HEK293 (cell line): ENCODE measurements around the gene KDM6A.

Experiments used
- ZNF18 ChIP-seq: fragments of 450-650 bp; formaldehyde crosslinking; IDR thresholded peaks from 2 replicates; pipeline ENCODE4 v1.5.1; 2016; ENCODE audit warnings: missing biosample characterization, missing genetic modification characterization
- TF ChIP-seq, protein P1 (sequence below): fragments of 450-650 bp; formaldehyde crosslinking; IDR thresholded peaks from 2 replicates; pipeline ENCODE4 v1.5.1; 2016; ENCODE audit warnings: missing biosample characterization, missing genetic modification characterization
- TF ChIP-seq, protein P2 (sequence below): fragments of 450-650 bp; formaldehyde crosslinking; IDR thresholded peaks from 2 replicates; pipeline ENCODE4 v1.5.1; 2017; ENCODE audit warnings: missing biosample characterization, missing genetic modification characterization

- TF ChIP-seq, protein P1, sequence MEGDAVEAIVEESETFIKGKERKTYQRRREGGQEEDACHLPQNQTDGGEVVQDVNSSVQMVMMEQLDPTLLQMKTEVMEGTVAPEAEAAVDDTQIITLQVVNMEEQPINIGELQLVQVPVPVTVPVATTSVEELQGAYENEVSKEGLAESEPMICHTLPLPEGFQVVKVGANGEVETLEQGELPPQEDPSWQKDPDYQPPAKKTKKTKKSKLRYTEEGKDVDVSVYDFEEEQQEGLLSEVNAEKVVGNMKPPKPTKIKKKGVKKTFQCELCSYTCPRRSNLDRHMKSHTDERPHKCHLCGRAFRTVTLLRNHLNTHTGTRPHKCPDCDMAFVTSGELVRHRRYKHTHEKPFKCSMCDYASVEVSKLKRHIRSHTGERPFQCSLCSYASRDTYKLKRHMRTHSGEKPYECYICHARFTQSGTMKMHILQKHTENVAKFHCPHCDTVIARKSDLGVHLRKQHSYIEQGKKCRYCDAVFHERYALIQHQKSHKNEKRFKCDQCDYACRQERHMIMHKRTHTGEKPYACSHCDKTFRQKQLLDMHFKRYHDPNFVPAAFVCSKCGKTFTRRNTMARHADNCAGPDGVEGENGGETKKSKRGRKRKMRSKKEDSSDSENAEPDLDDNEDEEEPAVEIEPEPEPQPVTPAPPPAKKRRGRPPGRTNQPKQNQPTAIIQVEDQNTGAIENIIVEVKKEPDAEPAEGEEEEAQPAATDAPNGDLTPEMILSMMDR (tag by site-specific recombination) = no peak
- TF ChIP-seq, protein P2, sequence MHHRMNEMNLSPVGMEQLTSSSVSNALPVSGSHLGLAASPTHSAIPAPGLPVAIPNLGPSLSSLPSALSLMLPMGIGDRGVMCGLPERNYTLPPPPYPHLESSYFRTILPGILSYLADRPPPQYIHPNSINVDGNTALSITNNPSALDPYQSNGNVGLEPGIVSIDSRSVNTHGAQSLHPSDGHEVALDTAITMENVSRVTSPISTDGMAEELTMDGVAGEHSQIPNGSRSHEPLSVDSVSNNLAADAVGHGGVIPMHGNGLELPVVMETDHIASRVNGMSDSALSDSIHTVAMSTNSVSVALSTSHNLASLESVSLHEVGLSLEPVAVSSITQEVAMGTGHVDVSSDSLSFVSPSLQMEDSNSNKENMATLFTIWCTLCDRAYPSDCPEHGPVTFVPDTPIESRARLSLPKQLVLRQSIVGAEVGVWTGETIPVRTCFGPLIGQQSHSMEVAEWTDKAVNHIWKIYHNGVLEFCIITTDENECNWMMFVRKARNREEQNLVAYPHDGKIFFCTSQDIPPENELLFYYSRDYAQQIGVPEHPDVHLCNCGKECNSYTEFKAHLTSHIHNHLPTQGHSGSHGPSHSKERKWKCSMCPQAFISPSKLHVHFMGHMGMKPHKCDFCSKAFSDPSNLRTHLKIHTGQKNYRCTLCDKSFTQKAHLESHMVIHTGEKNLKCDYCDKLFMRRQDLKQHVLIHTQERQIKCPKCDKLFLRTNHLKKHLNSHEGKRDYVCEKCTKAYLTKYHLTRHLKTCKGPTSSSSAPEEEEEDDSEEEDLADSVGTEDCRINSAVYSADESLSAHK (tag by site-specific recombination) = no peak
- no peak for TF ChIP-seq ZNF18 (tag by site-specific recombination)
Measured at GRCh38 chrX:45022150-45022549, 149.2 kb downstream of the KDM6A start.
